Cardiac muscle cell (in vitro differentiated cells and primary cell): ENCODE measurements around the gene SOX10. TPM values are rescaled to one million over a fixed set of nuclear protein-coding genes. Genes with fewer than 3 reads are reported as not detected.
"Not testable (repeated sequence)": the region's sequence is repeated elsewhere in the genome, so short reads cannot be mapped to it uniquely, and the experiment has no call there.

Source experiments
- DNase-seq, 2 donors: peaks; one replicate each; pipeline versions ENCODE4 v3.0.0 to v3.0.0-alpha.2; 2010 to 2017; ENCODE audit warnings: low read depth in 1 of 2, low spot score in 1 of 2
- H3K27ac ChIP-seq: fragments of 200-600 bp; sonication (generic); 2 replicates; pipeline ENCODE4 v1.5.1; 2016
- H3K27me3 ChIP-seq: fragments of 200-600 bp; sonication (generic); 2 replicates; pipeline ENCODE4 v1.6.0; 2016; ENCODE audit warnings: control low read depth
- H3K36me3 ChIP-seq: fragments of 200-600 bp; sonication (generic); 2 replicates; pipeline ENCODE4 v1.5.1; 2016; ENCODE audit warnings: control low read depth
- H3K4me1 ChIP-seq: fragments of 200-600 bp; sonication (generic); 2 replicates; pipeline ENCODE4 v1.8.1; 2017; ENCODE audit warnings: low read depth, mild to moderate bottlenecking, mixed run types
- H3K4me3 ChIP-seq: fragments of 200-600 bp; sonication (generic); 2 replicates; pipeline ENCODE4 v1.5.1; 2016; ENCODE audit warnings: mild to moderate bottlenecking
- H3K9me3 ChIP-seq: fragments of 200-600 bp; sonication (generic); 2 replicates; pipeline ENCODE4 v1.5.1; 2017; ENCODE audit warnings: low read depth, mild to moderate bottlenecking, control low read depth
- CTCF ChIP-seq: IDR thresholded peaks from 2 replicates; pipeline ENCODE4 v1.5.1; 2012; ENCODE audit warnings: low read depth, mild to moderate bottlenecking, low read length
- polyA plus RNA-seq: library from polyadenylated mRNA; unstranded; fragments of >200 nt; fragmentation: Nextera tagmentation; extraction: Ambion mirVana; gene quantifications from 2 replicates; pipeline ENCODE4 v1.2.1, GENCODE V29; 2016
- total RNA-seq: library from RNA; depleted of rRNA; stranded (reverse); fragments of >200 nt; gene quantifications from 2 replicates; pipeline ENCODE4 v1.2.3, GENCODE V29; 2016

Gene SOX10
- total and polyA plus RNA-seq, 2 experiments from 2014 or later, result 0.03 TPM; not detected in 1

DNA sequence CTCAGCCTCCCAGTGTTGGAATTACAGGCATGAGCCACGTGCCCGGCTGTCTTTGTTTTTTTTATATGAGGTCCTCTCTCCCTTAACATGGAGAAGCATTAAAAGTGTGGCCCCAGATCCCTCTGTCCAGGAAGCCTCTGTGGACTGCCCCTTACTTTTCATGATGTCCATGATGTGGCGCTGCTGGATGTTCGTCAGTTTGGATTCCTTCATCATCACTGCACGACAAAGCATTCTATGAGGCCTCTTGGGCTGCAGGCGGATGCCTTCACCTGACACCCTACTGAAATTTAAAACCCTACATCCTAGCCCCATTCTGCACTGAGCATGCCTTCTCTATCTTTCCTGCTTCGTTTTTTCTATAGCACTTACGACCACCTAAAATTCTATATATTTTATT lies 33.0 kb downstream of the SOX10 start:
- H3K27ac ChIP-seq, result no peak overlapping the region
- H3K9me3 ChIP-seq, result no peaks in the 10 kb centered on the region
- peaks cover 11% of the 10 kb centered on the region for H3K4me1 ChIP-seq
- no peaks in the 10 kb centered on the region for H3K27me3 ChIP-seq
- no peak for TF ChIP-seq CTCF
- H3K4me3 ChIP-seq, result no peak overlapping the region
- no peak for DNase-seq
- no peaks in the 10 kb centered on the region for H3K36me3 ChIP-seq

GRCh38 chr22:37947142-37947795 lies 37.1 kb downstream of the SOX10 start:
- H3K36me3 ChIP-seq, H3K4me3 ChIP-seq, H3K27ac ChIP-seq, DNase-seq, H3K9me3 ChIP-seq, H3K27me3 ChIP-seq, H3K4me1 ChIP-seq: not testable (repeated sequence)

- H3K36me3 ChIP-seq, result peaks cover 17% of the 10 kb centered on the region
- H3K4me1 ChIP-seq, DNase-seq, H3K27ac ChIP-seq, H3K4me3 ChIP-seq, H3K27me3 ChIP-seq, H3K9me3 ChIP-seq: not testable (repeated sequence)
Observed at GRCh38 chr22:37944423-37944822, 39.9 kb downstream of the SOX10 start.

DNA sequence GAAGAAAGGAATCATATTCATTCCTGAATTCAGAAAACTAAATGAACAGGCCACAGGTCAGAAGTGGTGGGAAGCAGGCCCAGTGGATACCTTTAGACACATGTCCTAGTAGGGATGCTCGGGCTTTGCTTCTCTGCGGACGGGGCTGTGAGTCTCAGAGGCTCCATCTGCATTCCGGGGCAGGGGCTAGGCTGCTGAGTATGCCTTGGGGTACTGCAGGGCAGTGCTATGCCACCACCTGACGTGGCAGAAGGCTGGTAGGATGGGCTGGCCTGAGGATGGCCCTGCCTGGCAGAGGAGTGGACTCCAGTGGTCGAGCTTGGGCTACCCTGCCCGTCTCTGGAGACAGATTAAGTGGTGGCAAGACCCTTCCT lies 40.5 kb downstream of the SOX10 start:
- Histone ChIP-seq H3K27me3 (no peaks in the 10 kb centered on the region), H3K4me3 (no peak overlapping the region), H3K9me3 (no peaks in the 10 kb centered on the region), H3K27ac (no peak overlapping the region), H3K36me3 (peaks cover 17% of the 10 kb centered on the region), H3K4me1 (no peaks in the 10 kb centered on the region)
- no peak for DNase-seq
- TF ChIP-seq CTCF, result no peak

DNA sequence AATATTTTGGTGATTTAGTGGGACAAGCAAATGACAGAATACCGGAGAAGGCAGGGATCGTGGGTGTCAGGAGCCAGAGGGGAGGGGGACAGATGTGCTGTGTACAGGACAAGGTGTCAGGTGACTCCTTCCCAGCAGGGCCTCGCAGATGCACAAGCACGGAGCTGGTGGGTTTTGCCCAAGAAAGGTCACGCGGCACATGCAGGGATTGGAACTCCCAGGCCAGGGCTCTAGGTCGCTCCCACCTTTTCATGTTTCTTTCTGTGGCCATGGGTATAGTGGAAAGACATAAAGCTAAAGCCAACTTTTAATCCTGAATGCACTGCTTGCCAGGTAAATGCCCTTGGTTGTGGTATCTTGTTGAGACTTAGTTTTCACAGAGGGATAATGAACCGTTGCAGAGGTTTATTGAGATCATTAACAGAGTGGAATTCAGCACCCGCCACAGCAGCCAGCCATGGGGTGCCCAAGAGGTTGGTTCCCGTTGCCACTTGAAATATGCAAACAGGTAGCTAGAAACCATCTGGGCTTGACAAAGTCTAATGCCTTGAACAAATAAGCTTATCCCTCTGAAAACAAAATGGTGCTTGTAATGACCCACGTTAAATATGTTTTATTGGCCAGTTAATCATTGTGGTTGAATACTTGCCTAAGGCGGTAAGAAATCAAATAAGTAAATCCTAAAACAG lies 41.1 kb downstream of the SOX10 start:
- H3K9me3 ChIP-seq, result no peaks in the 10 kb centered on the region
- H3K36me3 ChIP-seq, result peaks cover 17% of the 10 kb centered on the region
- H3K27ac ChIP-seq, result no peak overlapping the region
- no peaks in the 10 kb centered on the region for H3K4me1 ChIP-seq
- H3K27me3 ChIP-seq, result no peaks in the 10 kb centered on the region
- TF ChIP-seq CTCF, result no peak
- DNase-seq, result no peak
- H3K4me3 ChIP-seq, result no peak overlapping the region

DNA sequence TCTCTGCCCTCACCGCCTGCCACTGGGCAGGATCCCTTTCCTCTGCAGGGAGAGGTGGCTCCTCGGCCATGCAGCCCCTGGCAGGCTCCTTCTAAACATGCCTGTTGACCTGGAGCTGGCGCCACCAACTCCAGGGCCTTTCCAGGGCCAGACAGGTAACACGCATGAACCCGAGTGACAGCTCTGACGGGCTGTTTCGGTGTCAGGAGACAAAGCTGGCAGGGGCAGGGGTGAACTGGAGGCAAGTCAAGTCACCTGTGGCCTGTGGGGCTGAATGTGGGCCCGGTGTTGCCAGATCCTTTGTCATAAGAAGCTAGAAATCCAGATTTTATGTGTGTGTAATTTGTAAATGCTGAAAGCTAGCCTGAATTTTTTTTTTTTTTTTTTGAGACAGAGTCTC lies 42.2 kb downstream of the SOX10 start:
- Histone ChIP-seq H3K4me3 (no peak overlapping the region), H3K27ac (no peak overlapping the region), H3K27me3 (no peaks in the 10 kb centered on the region), H3K4me1 (no peaks in the 10 kb centered on the region), H3K9me3 (no peaks in the 10 kb centered on the region), H3K36me3 (peaks cover 17% of the 10 kb centered on the region)
- TF ChIP-seq CTCF, result no peak
- no peak for DNase-seq
